AML-193 (cell line): ENCODE data around the gene PTPN9.

Experiments used
- DNase-seq, 2 experiments: peaks; one replicate each; lab custom pipeline; 2025; lab: John Stamatoyannopoulos, UW

PTPN9 gene

GRCh38 chr15:75416584-75416983 lies 162.5 kb downstream of the PTPN9 start:
- no peak for DNase-seq
